ENCODE measurements around the gene C10orf90.

DNA sequence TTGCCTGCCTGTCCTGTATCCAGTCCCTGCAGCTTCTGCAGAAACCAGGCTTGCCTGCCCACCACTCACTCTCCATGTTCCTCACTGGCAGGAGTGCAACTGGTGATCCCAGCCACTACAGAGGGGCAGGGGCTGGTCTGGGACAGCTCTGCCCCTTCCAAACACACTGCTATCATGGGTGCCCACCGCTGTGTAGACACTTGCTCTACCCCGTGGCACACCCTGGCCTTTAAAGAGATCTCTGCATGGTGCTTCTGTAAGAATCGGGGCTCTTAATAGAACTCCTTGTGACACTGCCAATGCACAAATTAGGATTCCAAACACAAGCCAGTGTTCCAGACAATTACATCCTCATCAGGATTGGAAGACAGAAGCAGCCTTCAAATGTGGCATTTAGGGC lies 41.7 kb downstream of the C10orf90 start:
- TF ChIP-seq, protein P1, sequence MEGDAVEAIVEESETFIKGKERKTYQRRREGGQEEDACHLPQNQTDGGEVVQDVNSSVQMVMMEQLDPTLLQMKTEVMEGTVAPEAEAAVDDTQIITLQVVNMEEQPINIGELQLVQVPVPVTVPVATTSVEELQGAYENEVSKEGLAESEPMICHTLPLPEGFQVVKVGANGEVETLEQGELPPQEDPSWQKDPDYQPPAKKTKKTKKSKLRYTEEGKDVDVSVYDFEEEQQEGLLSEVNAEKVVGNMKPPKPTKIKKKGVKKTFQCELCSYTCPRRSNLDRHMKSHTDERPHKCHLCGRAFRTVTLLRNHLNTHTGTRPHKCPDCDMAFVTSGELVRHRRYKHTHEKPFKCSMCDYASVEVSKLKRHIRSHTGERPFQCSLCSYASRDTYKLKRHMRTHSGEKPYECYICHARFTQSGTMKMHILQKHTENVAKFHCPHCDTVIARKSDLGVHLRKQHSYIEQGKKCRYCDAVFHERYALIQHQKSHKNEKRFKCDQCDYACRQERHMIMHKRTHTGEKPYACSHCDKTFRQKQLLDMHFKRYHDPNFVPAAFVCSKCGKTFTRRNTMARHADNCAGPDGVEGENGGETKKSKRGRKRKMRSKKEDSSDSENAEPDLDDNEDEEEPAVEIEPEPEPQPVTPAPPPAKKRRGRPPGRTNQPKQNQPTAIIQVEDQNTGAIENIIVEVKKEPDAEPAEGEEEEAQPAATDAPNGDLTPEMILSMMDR (IDR thresholded peaks at IDR 0.05; ENCODE audit: insufficient read depth, low read length, poor library complexity, severe bottlenecking): no peak
- no peak for TF ChIP-seq EZH2phosphoT487 (conservative IDR thresholded peaks at IDR 0.05; ENCODE audit: low read length)

Data from SU-DHL-6 (cell line).